HepG2 (cell line): ENCODE measurements around the gene CPZ.

ENCODE experiments used
- CHCHD3 ChIP-seq: sonication (generic); formaldehyde crosslinking; IDR thresholded peaks from 2 replicates; pipeline ENCODE4 v1.8.0; 2022; ENCODE audit warnings: mild to moderate bottlenecking, missing genetic modification reagents, moderate library complexity
- CTCF ChIP-seq: sonication (generic); formaldehyde crosslinking; IDR thresholded peaks from 2 replicates; pipeline ENCODE4 v1.5.0; 2020; ENCODE audit warnings: mild to moderate bottlenecking, missing genetic modification reagents, moderate library complexity
- EZH2 ChIP-seq: conservative IDR thresholded peaks from 2 replicates; pipeline ENCODE4 v1.6.1; 2012; ENCODE audit warnings: mild to moderate bottlenecking, low read depth, low read length, moderate library complexity
- FOXK2 ChIP-seq: fragments of 450-650 bp; IDR thresholded peaks from 2 replicates; pipeline ENCODE4 v1.6.1; 2016
- HNF1B ChIP-seq: sonication (generic); formaldehyde crosslinking; IDR thresholded peaks from 2 replicates; pipeline ENCODE4 v1.5.1; 2020; ENCODE audit warnings: mild to moderate bottlenecking, moderate library complexity, missing genetic modification reagents
- IKZF1 ChIP-seq: fragments of 450-650 bp; IDR thresholded peaks from 2 replicates; pipeline ENCODE4 v1.7.1; 2016
- JUNB ChIP-seq: sonication (generic); formaldehyde crosslinking; IDR thresholded peaks from 2 replicates; pipeline ENCODE4 v1.8.0; 2022; ENCODE audit warnings: missing genetic modification reagents, mild to moderate bottlenecking, borderline replicate concordance
- POLR2A ChIP-seq, 2 experiments: IDR thresholded peaks; 2 replicates each; pipeline ENCODE4 v1.6.1; 2011; ENCODE audit warnings: low read depth in 2 of 2, low read length in 2 of 2, mild to moderate bottlenecking in 1 of 2, moderate library complexity in 1 of 2; ENCODE audit not compliant: insufficient read depth in 1 of 2
- RBM39 ChIP-seq: fragments of 200-400 bp; formaldehyde crosslinking; IDR thresholded peaks from one replicate; pipeline ENCODE4 v1.6.1; 2018; ENCODE audit warnings: antibody characterized with exemption, mild to moderate bottlenecking, low read depth, low read length; ENCODE audit not compliant: poor library complexity, severe bottlenecking
- RNF219 ChIP-seq: sonication (generic); formaldehyde crosslinking; IDR thresholded peaks from 2 replicates; pipeline ENCODE4 v1.5.0; 2020; ENCODE audit warnings: mild to moderate bottlenecking, missing genetic modification reagents
- ZEB1 ChIP-seq: IDR thresholded peaks from 2 replicates; pipeline ENCODE4 v1.6.1; 2012; ENCODE audit warnings: mild to moderate bottlenecking, low read depth, inconsistent platforms; ENCODE audit not compliant: insufficient replicate concordance
- ZNF224 ChIP-seq: sonication (generic); formaldehyde crosslinking; IDR thresholded peaks from 2 replicates; pipeline ENCODE4 v1.5.0; 2020; ENCODE audit warnings: mild to moderate bottlenecking, missing genetic modification reagents

DNA sequence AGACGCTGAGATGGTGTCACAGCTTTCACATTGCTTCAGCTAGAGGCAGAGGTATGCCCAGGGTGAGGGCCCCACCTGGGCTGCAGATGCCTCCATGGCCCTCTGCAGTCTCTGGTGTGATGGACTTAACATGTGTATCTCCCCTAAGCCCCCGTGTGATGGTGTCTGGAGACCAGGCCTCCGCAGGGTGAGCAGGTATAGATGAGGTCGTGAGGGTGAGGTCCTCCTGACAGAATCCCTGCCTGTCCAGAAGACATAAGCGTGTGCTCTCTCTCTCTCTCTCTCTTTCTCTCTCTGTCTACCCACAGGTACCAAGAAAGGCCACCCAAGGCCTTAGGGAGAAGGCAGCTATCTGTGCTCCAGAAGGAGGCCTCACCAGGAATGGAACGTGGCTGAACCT is 50.9 kb downstream of the CPZ start:
- TF ChIP-seq ZEB1, result no peak
- TF ChIP-seq FOXK2, result no peak
- TF ChIP-seq ZNF224, result no peak
- no peak for TF ChIP-seq HNF1B
- no peak for TF ChIP-seq JUNB (CRISPR knock-in tag)
- TF ChIP-seq RBM39, result no peak
- TF ChIP-seq RNF219 (CRISPR knock-in tag), result no peak
- TF ChIP-seq POLR2A (IDR thresholded peaks at IDR 0.05; ENCODE audit: insufficient read depth in 1 of 2, low read depth in 2 of 2, low read length in 2 of 2), result no peak
- no peak for TF ChIP-seq IKZF1
- TF ChIP-seq CTCF (CRISPR knock-in tag), result no peak
- TF ChIP-seq EZH2, result no peak
- TF ChIP-seq CHCHD3 (CRISPR knock-in tag), result no peak
